GM12878 (cell line): ENCODE results near the gene NHLRC3. TPM values are rescaled to one million over a fixed set of nuclear protein-coding genes. Genes with fewer than 3 reads are reported as not detected.
A peak's percentile ranks its signal among the peaks of the same experiment; 100 is the strongest.

Experiments
- ATAC-seq: fragments of 200-7000 bp; cut with Tn5 transposase; 3 replicates; pipeline ENCODE4 v1.9.1; 2020; ENCODE audit warnings: mild to moderate bottlenecking, moderate library complexity
- BruUV-seq: library from RNA; stranded (reverse); fragments of 400-500 nt; replicated peaks from 2 replicates; lab custom pipeline; 2021; lab: Mats Ljungman, UMichigan
- CTCF ChIA-PET: fragments of 300-600 bp; sonication (Branson Sonifier 250); formaldehyde crosslinking; extraction: SDS; loops from one replicate; lab custom pipeline; 2021; ENCODE audit warnings: inconsistent platforms; lab: Yijun Ruan, JAX
- POLR2A ChIA-PET: fragments of 350-600 bp; formaldehyde crosslinking; extraction: SDS; loops from one replicate; lab custom pipeline; 2021; ENCODE audit warnings: inconsistent platforms; lab: Charles Lee
- RAD21 ChIA-PET: fragments of 300-600 bp; sonication (Branson Sonifier 250); formaldehyde crosslinking; loops from one replicate; lab custom pipeline; 2023; ENCODE audit warnings: antibody characterized with exemption; ENCODE audit not compliant: unreplicated experiment; lab: Charles Lee
- SMC1A ChIA-PET: fragments of 300-600 bp; sonication (Branson Sonifier 250); formaldehyde crosslinking; loops from one replicate; lab custom pipeline; 2023; ENCODE audit not compliant: unreplicated experiment, uncharacterized antibody; lab: Charles Lee
- DNase-seq: peaks from one replicate; pipeline ENCODE4 v3.0.0-alpha.2; 2011; ENCODE audit warnings: low read depth, low spot score
- FAIRE-seq: peaks from 3 replicates; lab custom pipeline; 2011; peaks lifted over from hg19 to GRCh38; lab: Jason Lieb, UNC
- H2AFZ ChIP-seq: 2 replicates; pipeline ENCODE4 v1.6.0; 2011; ENCODE audit warnings: low read depth, low read length, control low read depth; ENCODE audit not compliant: control insufficient read depth
- H3K27ac ChIP-seq: 2 replicates; pipeline ENCODE4 v1.5.1; 2011; ENCODE audit warnings: control low read depth; ENCODE audit not compliant: control insufficient read depth, insufficient read depth
- H3K27me3 ChIP-seq, 2 experiments: replicated peaks in 1 of 2; 2 replicates each; pipeline versions ENCODE4 v1.6.0 to v1.6.1; 2011; ENCODE audit warnings: low read length in 1 of 2; ENCODE audit not compliant: control insufficient read depth in 2 of 2, insufficient read depth in 2 of 2
- H3K36me3 ChIP-seq, 2 experiments: 2 replicates each; pipeline ENCODE4 v1.5.1; 2011; ENCODE audit warnings: low read length in 1 of 2; ENCODE audit not compliant: control insufficient read depth in 2 of 2, insufficient read depth in 2 of 2
- H3K4me1 ChIP-seq: 2 replicates; pipeline ENCODE4 v1.6.1; 2011; ENCODE audit warnings: mild to moderate bottlenecking, low read length, moderate library complexity, mixed read lengths; ENCODE audit not compliant: control insufficient read depth, insufficient read depth
- H3K4me2 ChIP-seq: 2 replicates; pipeline ENCODE4 v1.6.0; 2011; ENCODE audit warnings: control low read depth; ENCODE audit not compliant: control insufficient read depth, insufficient read depth
- H3K4me3 ChIP-seq: fragments of 200-600 bp; sonication (generic); 2 replicates; pipeline ENCODE4 v1.5.1; 2016
- H3K79me2 ChIP-seq: 2 replicates; pipeline ENCODE4 v1.6.0; 2011; ENCODE audit warnings: low read length; ENCODE audit not compliant: control insufficient read depth, insufficient read depth
- H3K9ac ChIP-seq: 2 replicates; pipeline ENCODE4 v1.8.0; 2011; ENCODE audit warnings: low read length, control low read depth, mixed read lengths; ENCODE audit not compliant: control insufficient read depth, insufficient read depth
- H3K9me3 ChIP-seq: replicated peaks from 3 replicates; pipeline ENCODE4 v1.5.1; 2011; ENCODE audit warnings: mild to moderate bottlenecking, low read length; ENCODE audit not compliant: control insufficient read depth, insufficient read depth
- H4K20me1 ChIP-seq: 2 replicates; pipeline ENCODE4 v1.6.0; 2011; ENCODE audit not compliant: control insufficient read depth, insufficient read depth
- GATAD2B ChIP-seq: fragments of 450-650 bp; conservative IDR thresholded peaks from 2 replicates; pipeline ENCODE4 v1.6.1; 2017; ENCODE audit warnings: low read depth, mild to moderate bottlenecking, moderate library complexity
- IKZF1 ChIP-seq: fragments of 450-650 bp; conservative IDR thresholded peaks from 2 replicates; pipeline ENCODE4 v1.6.1; 2017; ENCODE audit warnings: antibody characterized with exemption, mild to moderate bottlenecking
- LARP7 ChIP-seq: fragments of 450-650 bp; IDR thresholded peaks from 2 replicates; pipeline ENCODE4 v1.6.1; 2017; ENCODE audit warnings: mild to moderate bottlenecking
- MYC ChIP-seq: IDR thresholded peaks from 2 replicates; pipeline ENCODE4 v1.6.1; 2011; ENCODE audit warnings: mild to moderate bottlenecking, low read length, moderate library complexity, inconsistent platforms; ENCODE audit not compliant: insufficient read depth, insufficient replicate concordance, insufficient read length, severe bottlenecking
- NR2F1 ChIP-seq: fragments of 450-650 bp; conservative IDR thresholded peaks from 2 replicates; pipeline ENCODE4 v1.6.1; 2017; ENCODE audit warnings: mild to moderate bottlenecking
- PAX5 ChIP-seq: IDR thresholded peaks from 2 replicates; pipeline ENCODE4 v1.6.1; 2011; ENCODE audit warnings: low read depth, low read length, borderline replicate concordance
- POLR2AphosphoS5 ChIP-seq: IDR thresholded peaks from 2 replicates; pipeline ENCODE4 v1.6.1; 2011; ENCODE audit warnings: mild to moderate bottlenecking, low read length, inconsistent platforms
- RUNX3 ChIP-seq: IDR thresholded peaks from 2 replicates; pipeline ENCODE4 v1.6.1; 2012; ENCODE audit warnings: low read length, inconsistent platforms
- SMC3 ChIP-seq: IDR thresholded peaks from 2 replicates; pipeline ENCODE4 v1.6.1; 2011; ENCODE audit warnings: low read length, improper control_type of control experiment, borderline replicate concordance
- TARDBP ChIP-seq: IDR thresholded peaks from 2 replicates; pipeline ENCODE4 v1.6.1; 2016; ENCODE audit warnings: borderline replicate concordance
- TBL1XR1 ChIP-seq: IDR thresholded peaks from 2 replicates; pipeline ENCODE4 v1.6.1; 2012; ENCODE audit warnings: low read depth, low read length, improper control_type of control experiment
- WGBS: methylation state at CpG from one replicate; pipeline ENCODE4 v1.1.6; 2016; ENCODE audit warnings: low lambda C conversion rate; ENCODE audit not compliant: insufficient replicate concordance, insufficient coverage; ENCODE audit errors: missing lambda C conversion rate; 5-methylcytosine and 5-hydroxymethylcytosine counted together
- in situ Hi-C: fragments of 300-500 bp; cut with MboI; formaldehyde crosslinking; loops from 9 replicates; pipeline ENCODE4 v1.14.3; 2018; ENCODE audit warnings: mixed read lengths
- intact Hi-C: fragments of 100-400 bp; cut with micrococcal nuclease; formaldehyde crosslinking; loops from one replicate; pipeline ENCODE4 v1.14.2; 2022; ENCODE audit not compliant: unreplicated experiment
- polyA plus RNA-seq, 11 experiments: library from polyadenylated mRNA; depleted of rRNA in 4 of 11; unstranded in 6 of 11; stranded (reverse) in 5 of 11; fragments of >200 nt; fragmentation: Nextera tagmentation in 4 of 11; fragmentation: Illumina TruSeq in 1 of 11; extraction: Ambion mirVana in 4 of 11; extraction: Trizol in 1 of 11; gene quantifications; 1 replicate in 1 of 11; 2 replicates in 10 of 11; pipeline versions ENCODE4 v1.2.1 to v1.2.3, GENCODE V29; 2011 to 2016; ENCODE audit warnings: inconsistent platforms in 2 of 11, missing spikeins in 2 of 11, low read depth in 1 of 11
- total RNA-seq, 4 experiments: library from RNA; depleted of rRNA in 3 of 4; stranded (reverse); fragments of >200 nt in 3 of 4; fragmentation: Illumina TruSeq in 1 of 4; extraction: Trizol in 1 of 4; gene quantifications; 2 replicates each; pipeline versions ENCODE4 v1.2.1 to v1.2.3, GENCODE V29; 2013 to 2021
- TF ChIP-seq, protein P1 (sequence below): fragments of 450-650 bp; conservative IDR thresholded peaks from 2 replicates; pipeline ENCODE4 v1.6.1; 2017; ENCODE audit warnings: mild to moderate bottlenecking, moderate library complexity
- TF ChIP-seq, protein P2 (sequence below): fragments of 450-650 bp; formaldehyde crosslinking; IDR thresholded peaks from 2 replicates; pipeline ENCODE4 v1.4.0; 2022; ENCODE audit warnings: mild to moderate bottlenecking, moderate library complexity
- TF ChIP-seq, protein P3 (sequence below): IDR thresholded peaks from 2 replicates; pipeline ENCODE4 v1.6.1; 2011; ENCODE audit warnings: low read depth, mild to moderate bottlenecking, low read length, moderate library complexity, borderline replicate concordance; ENCODE audit errors: extremely low read depth
- TF ChIP-seq, protein P4 (sequence below): IDR thresholded peaks from 2 replicates; pipeline ENCODE4 v1.6.1; 2011; ENCODE audit warnings: borderline replicate concordance, low read depth, mild to moderate bottlenecking, moderate library complexity, low read length; ENCODE audit not compliant: insufficient read depth, poor library complexity, severe bottlenecking

Gene NHLRC3
- total and polyA plus RNA-seq, 10 of the 15 experiments (the other 5 are each of a cell fraction or from before 2014, with no cell fraction given), result 8.3 to 38.0 (median 18.9) TPM

DNA sequence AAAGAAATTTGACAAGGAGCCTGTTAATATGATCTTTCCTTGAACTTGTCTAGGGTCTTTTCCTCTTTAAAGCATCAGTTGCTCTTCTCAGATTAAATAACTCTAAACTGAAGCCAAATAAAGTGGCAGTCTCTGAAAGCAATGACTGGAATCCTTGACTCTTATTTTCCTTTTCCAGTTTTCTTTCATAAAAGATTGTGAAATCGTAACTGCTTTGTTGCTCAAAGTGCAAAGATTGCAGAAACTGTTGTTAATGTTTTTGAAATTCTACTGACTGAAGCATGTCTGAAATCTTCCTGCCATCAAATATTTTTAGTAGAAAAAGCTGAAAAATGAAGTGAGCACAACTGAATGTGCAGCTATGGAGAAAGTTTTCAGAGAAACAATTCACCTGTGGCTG is 1.9 kb downstream of the NHLRC3 start (continued):
- TF ChIP-seq, protein P1, sequence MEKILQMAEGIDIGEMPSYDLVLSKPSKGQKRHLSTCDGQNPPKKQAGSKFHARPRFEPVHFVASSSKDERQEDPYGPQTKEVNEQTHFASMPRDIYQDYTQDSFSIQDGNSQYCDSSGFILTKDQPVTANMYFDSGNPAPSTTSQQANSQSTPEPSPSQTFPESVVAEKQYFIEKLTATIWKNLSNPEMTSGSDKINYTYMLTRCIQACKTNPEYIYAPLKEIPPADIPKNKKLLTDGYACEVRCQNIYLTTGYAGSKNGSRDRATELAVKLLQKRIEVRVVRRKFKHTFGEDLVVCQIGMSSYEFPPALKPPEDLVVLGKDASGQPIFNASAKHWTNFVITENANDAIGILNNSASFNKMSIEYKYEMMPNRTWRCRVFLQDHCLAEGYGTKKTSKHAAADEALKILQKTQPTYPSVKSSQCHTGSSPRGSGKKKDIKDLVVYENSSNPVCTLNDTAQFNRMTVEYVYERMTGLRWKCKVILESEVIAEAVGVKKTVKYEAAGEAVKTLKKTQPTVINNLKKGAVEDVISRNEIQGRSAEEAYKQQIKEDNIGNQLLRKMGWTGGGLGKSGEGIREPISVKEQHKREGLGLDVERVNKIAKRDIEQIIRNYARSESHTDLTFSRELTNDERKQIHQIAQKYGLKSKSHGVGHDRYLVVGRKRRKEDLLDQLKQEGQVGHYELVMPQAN, result no peak
- TF ChIP-seq LARP7 (no peak), SMC3 (no peak), NR2F1 (no peak), MYC (no peak)
- TF ChIP-seq, protein P2, sequence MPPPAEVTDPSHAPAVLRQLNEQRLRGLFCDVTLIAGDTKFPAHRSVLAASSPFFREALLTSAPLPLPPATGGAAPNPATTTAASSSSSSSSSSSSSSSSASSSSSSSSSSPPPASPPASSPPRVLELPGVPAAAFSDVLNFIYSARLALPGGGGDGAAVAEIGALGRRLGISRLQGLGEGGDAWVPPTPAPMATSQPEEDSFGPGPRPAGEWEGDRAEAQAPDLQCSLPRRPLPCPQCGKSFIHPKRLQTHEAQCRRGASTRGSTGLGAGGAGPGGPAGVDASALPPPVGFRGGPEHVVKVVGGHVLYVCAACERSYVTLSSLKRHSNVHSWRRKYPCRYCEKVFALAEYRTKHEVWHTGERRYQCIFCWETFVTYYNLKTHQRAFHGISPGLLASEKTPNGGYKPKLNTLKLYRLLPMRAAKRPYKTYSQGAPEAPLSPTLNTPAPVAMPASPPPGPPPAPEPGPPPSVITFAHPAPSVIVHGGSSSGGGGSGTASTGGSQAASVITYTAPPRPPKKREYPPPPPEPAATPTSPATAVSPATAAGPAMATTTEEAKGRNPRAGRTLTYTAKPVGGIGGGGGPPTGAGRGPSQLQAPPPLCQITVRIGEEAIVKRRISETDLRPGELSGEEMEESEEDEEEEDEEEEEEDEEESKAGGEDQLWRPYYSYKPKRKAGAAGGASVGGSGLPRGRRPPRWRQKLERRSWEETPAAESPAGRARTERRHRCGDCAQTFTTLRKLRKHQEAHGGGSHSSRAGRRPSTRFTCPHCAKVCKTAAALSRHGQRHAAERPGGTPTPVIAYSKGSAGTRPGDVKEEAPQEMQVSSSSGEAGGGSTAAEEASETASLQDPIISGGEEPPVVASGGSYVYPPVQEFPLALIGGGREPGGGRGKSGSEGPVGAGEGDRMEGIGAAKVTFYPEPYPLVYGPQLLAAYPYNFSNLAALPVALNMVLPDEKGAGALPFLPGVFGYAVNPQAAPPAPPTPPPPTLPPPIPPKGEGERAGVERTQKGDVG (CRISPR knock-in tag), result no peak
- TF ChIP-seq, all 136 proteins: peak for 0

DNA sequence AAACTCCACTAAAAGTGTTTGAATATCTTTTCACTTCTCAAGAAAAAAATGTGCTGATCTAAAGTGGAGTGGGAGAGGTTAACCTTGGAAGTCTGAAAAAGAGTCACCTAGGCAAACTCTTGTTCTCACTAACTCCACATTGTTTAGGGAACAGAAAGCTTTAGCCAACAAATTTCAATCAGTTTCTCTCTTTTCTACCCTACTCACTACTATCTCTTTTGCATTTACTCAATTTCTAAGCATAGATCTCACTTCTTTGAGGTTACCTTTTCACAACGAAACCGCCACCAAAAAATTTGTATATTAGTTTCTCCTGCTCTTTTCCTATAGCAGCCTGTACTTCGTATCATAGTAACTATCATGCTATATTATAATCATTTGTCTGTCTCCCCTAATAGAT is 6.3 kb downstream of the NHLRC3 start:
- peak; percentile 79 for ATAC-seq
- TF ChIP-seq IKZF1, result no peak
- TF ChIP-seq, protein P3, sequence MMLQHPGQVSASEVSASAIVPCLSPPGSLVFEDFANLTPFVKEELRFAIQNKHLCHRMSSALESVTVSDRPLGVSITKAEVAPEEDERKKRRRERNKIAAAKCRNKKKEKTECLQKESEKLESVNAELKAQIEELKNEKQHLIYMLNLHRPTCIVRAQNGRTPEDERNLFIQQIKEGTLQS, result no peak
- TF ChIP-seq, protein P4, sequence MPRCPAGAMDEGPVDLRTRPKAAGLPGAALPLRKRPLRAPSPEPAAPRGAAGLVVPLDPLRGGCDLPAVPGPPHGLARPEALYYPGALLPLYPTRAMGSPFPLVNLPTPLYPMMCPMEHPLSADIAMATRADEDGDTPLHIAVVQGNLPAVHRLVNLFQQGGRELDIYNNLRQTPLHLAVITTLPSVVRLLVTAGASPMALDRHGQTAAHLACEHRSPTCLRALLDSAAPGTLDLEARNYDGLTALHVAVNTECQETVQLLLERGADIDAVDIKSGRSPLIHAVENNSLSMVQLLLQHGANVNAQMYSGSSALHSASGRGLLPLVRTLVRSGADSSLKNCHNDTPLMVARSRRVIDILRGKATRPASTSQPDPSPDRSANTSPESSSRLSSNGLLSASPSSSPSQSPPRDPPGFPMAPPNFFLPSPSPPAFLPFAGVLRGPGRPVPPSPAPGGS, result no peak
- TF ChIP-seq GATAD2B, result no peak
- no peak for TF ChIP-seq PAX5
- TF ChIP-seq TARDBP, result no peak
- peak; percentile 74 for TF ChIP-seq RUNX3
- no peak for TF ChIP-seq POLR2AphosphoS5
- no peak for TF ChIP-seq TBL1XR1

More for the DNA sequence above, 6.3 kb downstream of the NHLRC3 start:
- WGBS, result 3% methylated on average over 3 of the region's 3 CpGs
- peak overlapping the region; percentile 71; the same call in 1 of the 2 replicates for H3K4me2 ChIP-seq
- no peaks in the 10 kb centered on the region for H4K20me1 ChIP-seq
- CTCF ChIA-PET, result no interaction called here
- H3K27me3 ChIP-seq, result no peaks in the 10 kb centered on the region
- peaks cover 19% of the 10 kb centered on the region for H3K4me1 ChIP-seq
- peak overlapping the region; percentile 36; the same call in 1 of the 2 replicates for H3K27ac ChIP-seq
- H3K79me2 ChIP-seq, result peaks cover 5% of the 10 kb centered on the region; the same call in 1 of the 2 replicates
- SMC1A ChIA-PET, result no interaction called here
- FAIRE-seq (peak; percentile 54), DNase-seq (no peak)
- BruUV-seq, result no TSS peak
- no peak overlapping the region for H2AFZ ChIP-seq
- no peak overlapping the region for H3K9ac ChIP-seq
- intact Hi-C loops, result no loop called here
- H3K9me3 ChIP-seq, result no peaks in the 10 kb centered on the region
- RAD21 ChIA-PET, result no interaction called here
- POLR2A ChIA-PET, result no interaction called here
- H3K4me3 ChIP-seq, result peak overlapping the region; percentile 33; the same call in 1 of the 2 replicates
- peaks cover 0 to 6% of the 10 kb centered on the region in 2 experiments; a peak in 1 of 4 replicates for H3K36me3 ChIP-seq
- in situ Hi-C loops, result loop anchor here (5.0 kb wide), 1 partner anchor 218 kb away; no protein-coding TSS in a partner anchor
